ENCODE results near the gene MRTO4. TPM values are rescaled to one million over a fixed set of nuclear protein-coding genes. Genes with fewer than 3 reads are reported as not detected.

MRTO4 gene
- total and polyA plus RNA-seq, 2 of the 13 experiments (the other 11 are each of a cell fraction or from before 2014, with no cell fraction given) = 28.1 to 59.2 TPM

DNA sequence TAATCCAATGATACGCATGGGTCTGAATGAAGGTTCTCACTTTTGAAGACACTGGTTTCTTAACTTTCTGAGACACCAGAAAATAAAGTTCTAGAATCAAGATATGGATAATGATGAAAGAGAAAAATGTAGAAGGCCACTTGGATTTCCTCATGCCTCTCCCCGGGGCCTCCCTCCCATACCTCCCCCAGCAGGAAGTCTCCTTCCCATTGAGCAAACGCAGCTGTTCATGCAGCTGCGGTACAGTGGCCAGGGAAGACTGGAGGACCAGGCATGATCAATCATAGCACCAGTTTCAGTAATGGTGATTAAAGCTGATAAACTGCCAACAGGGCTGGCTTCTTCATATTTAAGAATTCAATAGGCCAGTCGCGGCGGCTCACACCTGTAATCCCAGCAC lies 30.6 kb upstream of the MRTO4 start:
- no peak for ATAC-seq
- no TSS peak for BruUV-seq (replicated peaks)
- POLR2A ChIA-PET = interaction anchor here (0.5 to 2.6 kb wide), 3 partner anchors 10 to 572 kb away, joined by 3 to 10 read pairs (median 3); no protein-coding TSS in a partner anchor
- Histone ChIP-seq H3K4me2 (ENCODE audit: low read depth, low read length) (no peak overlapping the region), H3K27ac (ENCODE audit: extremely low read length, insufficient read depth, low read length) (no peak overlapping the region), H3K4me1 (ENCODE audit: insufficient read depth, low read length) (peaks cover 27% of the 10 kb centered on the region), H3K79me2 (ENCODE audit: insufficient read depth, low read length) (no peaks in the 10 kb centered on the region), H3K36me3 (replicated peaks in 1 of 2; ENCODE audit: control insufficient read depth in 1 of 2, insufficient read depth in 2 of 2, low read length in 2 of 2) (peaks cover 29 to 74% of the 10 kb centered on the region in 2 experiments), H3K9me3 (ENCODE audit: low read length) (no peaks in the 10 kb centered on the region), H3K4me3 (replicated peaks in 1 of 3; ENCODE audit: insufficient read depth in 1 of 3, low read depth in 2 of 3, low read length in 3 of 3) (no peak overlapping the region), H4K20me1 (ENCODE audit: insufficient read depth, low read length) (no peaks in the 10 kb centered on the region), H3K9ac (ENCODE audit: insufficient read depth, low read depth, low read length) (no peak overlapping the region), H3K27me3 (ENCODE audit: control insufficient read depth in 1 of 2, insufficient read depth in 2 of 2, low read length in 2 of 2) (no peaks in the 10 kb centered on the region), H2AFZ (ENCODE audit: low read length) (no peak overlapping the region)
- CTCF ChIA-PET (ENCODE audit: low intra/inter-chr PET ratio, low total read pairs) = no interaction called here
- 93% methylated on average over 7 of the region's 7 CpGs for WGBS (ENCODE audit: low lambda C conversion rate)
- intact Hi-C loops (cut with micrococcal nuclease; ENCODE audit: unreplicated experiment) (no loop called here), in situ Hi-C loops (cut with HindIII; ENCODE audit: extremely low pct_ligation_motif_present, low pct_unique_long_range_greater_than_20kb) (no loop called here)
- TF ChIP-seq SYNCRIP (IDR thresholded peaks at IDR 0.05; ENCODE audit: insufficient read depth, low read depth, low read length) = no peak
- TF ChIP-seq ZNF644 (CRISPR knock-in tag; IDR thresholded peaks at IDR 0.05; ENCODE audit: low read depth) = no peak
- TF ChIP-seq ZNF446 (CRISPR knock-in tag; IDR thresholded peaks at IDR 0.05) = no peak
- no peak for TF ChIP-seq GATAD2A (CRISPR knock-in tag; IDR thresholded peaks at IDR 0.05)
- TF ChIP-seq, protein P1, sequence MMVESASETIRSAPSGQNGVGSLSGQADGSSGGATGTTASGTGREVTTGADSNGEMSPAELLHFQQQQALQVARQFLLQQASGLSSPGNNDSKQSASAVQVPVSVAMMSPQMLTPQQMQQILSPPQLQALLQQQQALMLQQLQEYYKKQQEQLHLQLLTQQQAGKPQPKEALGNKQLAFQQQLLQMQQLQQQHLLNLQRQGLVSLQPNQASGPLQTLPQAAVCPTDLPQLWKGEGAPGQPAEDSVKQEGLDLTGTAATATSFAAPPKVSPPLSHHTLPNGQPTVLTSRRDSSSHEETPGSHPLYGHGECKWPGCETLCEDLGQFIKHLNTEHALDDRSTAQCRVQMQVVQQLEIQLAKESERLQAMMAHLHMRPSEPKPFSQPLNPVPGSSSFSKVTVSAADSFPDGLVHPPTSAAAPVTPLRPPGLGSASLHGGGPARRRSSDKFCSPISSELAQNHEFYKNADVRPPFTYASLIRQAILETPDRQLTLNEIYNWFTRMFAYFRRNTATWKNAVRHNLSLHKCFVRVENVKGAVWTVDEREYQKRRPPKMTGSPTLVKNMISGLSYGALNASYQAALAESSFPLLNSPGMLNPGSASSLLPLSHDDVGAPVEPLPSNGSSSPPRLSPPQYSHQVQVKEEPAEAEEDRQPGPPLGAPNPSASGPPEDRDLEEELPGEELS (CRISPR knock-in tag; IDR thresholded peaks at IDR 0.05) = no peak
- no peak for TF ChIP-seq HIVEP1 (CRISPR knock-in tag; IDR thresholded peaks at IDR 0.05)
- TF ChIP-seq ZNF124 (CRISPR knock-in tag; IDR thresholded peaks at IDR 0.05) = no peak
- TF ChIP-seq, protein P2, sequence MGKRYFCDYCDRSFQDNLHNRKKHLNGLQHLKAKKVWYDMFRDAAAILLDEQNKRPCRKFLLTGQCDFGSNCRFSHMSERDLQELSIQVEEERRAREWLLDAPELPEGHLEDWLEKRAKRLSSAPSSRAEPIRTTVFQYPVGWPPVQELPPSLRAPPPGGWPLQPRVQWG (CRISPR knock-in tag; IDR thresholded peaks at IDR 0.05; ENCODE audit: borderline replicate concordance, low read depth) = no peak
- no peak for TF ChIP-seq FOXJ3 (CRISPR knock-in tag; IDR thresholded peaks at IDR 0.05; ENCODE audit: borderline replicate concordance)
- TF ChIP-seq, protein P3, sequence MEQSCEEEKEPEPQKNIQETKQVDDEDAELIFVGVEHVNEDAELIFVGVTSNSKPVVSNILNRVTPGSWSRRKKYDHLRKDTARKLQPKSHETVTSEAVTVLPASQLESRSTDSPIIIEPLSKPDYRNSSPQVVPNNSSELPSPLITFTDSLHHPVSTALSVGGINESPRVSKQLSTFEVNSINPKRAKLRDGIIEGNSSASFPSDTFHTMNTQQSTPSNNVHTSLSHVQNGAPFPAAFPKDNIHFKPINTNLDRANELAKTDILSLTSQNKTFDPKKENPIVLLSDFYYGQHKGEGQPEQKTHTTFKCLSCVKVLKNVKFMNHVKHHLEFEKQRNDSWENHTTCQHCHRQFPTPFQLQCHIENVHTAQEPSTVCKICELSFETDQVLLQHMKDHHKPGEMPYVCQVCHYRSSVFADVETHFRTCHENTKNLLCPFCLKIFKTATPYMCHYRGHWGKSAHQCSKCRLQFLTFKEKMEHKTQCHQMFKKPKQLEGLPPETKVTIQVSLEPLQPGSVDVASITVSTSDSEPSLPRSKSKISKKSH (CRISPR knock-in tag; IDR thresholded peaks at IDR 0.05; ENCODE audit: borderline replicate concordance) = no peak
- no peak for TF ChIP-seq ZNF264 (CRISPR knock-in tag; IDR thresholded peaks at IDR 0.05)
- no peak for TF ChIP-seq JARID2 (CRISPR knock-in tag; IDR thresholded peaks at IDR 0.05; ENCODE audit: insufficient replicate concordance)
- no peak for TF ChIP-seq ZNF720 (CRISPR knock-in tag; IDR thresholded peaks at IDR 0.05)
- TF ChIP-seq POLR2AphosphoS2 (IDR thresholded peaks at IDR 0.05; ENCODE audit: low read depth, low read length) = no peak
- TF ChIP-seq ZC3H13 (CRISPR knock-in tag; IDR thresholded peaks at IDR 0.05) = no peak
- no peak for TF ChIP-seq ZNF496 (CRISPR knock-in tag; IDR thresholded peaks at IDR 0.05; ENCODE audit: insufficient replicate concordance)
- TF ChIP-seq, protein P4, sequence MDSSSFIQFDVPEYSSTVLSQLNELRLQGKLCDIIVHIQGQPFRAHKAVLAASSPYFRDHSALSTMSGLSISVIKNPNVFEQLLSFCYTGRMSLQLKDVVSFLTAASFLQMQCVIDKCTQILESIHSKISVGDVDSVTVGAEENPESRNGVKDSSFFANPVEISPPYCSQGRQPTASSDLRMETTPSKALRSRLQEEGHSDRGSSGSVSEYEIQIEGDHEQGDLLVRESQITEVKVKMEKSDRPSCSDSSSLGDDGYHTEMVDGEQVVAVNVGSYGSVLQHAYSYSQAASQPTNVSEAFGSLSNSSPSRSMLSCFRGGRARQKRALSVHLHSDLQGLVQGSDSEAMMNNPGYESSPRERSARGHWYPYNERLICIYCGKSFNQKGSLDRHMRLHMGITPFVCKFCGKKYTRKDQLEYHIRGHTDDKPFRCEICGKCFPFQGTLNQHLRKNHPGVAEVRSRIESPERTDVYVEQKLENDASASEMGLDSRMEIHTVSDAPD (CRISPR knock-in tag; IDR thresholded peaks at IDR 0.05) = no peak
- DNase-seq (ENCODE audit: low spot score) = no peak
- FAIRE-seq = no peak
